ENCODE results near the gene MEAK7.

GRCh38 chr16:84467256-84467655 is 37.2 kb downstream of the MEAK7 start:
- no peak for TF ChIP-seq CTCF (IDR thresholded peaks at IDR 0.05)
- TF ChIP-seq POLR2A (IDR thresholded peaks at IDR 0.05), result no peak

Measured in testis (tissue), 2 donors.